ENCODE results near the gene AMMECR1. TPM values are rescaled to one million over a fixed set of nuclear protein-coding genes. Genes with fewer than 3 reads are reported as not detected.

AMMECR1 gene
- total RNA-seq, 4 donors from 2014 or later: 1.7 to 2.5 (median 1.9) TPM

DNA sequence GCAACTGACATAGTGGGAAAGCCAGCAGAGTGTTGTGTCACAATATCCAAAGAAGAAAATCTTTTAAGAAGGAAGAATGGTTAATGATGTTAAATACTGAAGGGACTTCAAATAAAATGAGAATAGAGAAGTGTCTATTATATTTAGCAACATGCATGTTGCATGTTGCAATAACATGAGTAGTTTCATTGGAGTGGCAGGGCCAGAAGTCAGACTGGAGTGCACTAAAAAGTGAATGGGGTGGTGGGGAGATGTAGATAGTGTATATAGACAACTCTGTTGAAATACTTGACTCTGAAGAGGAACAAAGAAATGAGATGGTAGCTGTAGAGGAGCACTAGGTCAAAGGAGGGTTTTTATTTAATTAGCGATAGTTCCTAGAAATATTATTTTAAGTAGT, 9.5 kb upstream of the AMMECR1 start:
- Histone ChIP-seq H3K27ac (replicated peaks in 1 of 4) (no peak overlapping the region), H3K4me3 (no peak overlapping the region), H3K4me1 (no peaks in the 10 kb centered on the region), H3K27me3 (no peaks in the 10 kb centered on the region), H3K9me3 (peaks cover 0 to 15% (median 0%) of the 10 kb centered on the region in 4 donors), H3K36me3 (no peaks in the 10 kb centered on the region)
- intact Hi-C loops (cut with DNase I): no loop called here
- no peak for TF ChIP-seq POLR2A (IDR thresholded peaks at IDR 0.05; ENCODE audit: low read depth)
- no peak for TF ChIP-seq POLR2AphosphoS5 (IDR thresholded peaks at IDR 0.05)
- TF ChIP-seq, protein P1, sequence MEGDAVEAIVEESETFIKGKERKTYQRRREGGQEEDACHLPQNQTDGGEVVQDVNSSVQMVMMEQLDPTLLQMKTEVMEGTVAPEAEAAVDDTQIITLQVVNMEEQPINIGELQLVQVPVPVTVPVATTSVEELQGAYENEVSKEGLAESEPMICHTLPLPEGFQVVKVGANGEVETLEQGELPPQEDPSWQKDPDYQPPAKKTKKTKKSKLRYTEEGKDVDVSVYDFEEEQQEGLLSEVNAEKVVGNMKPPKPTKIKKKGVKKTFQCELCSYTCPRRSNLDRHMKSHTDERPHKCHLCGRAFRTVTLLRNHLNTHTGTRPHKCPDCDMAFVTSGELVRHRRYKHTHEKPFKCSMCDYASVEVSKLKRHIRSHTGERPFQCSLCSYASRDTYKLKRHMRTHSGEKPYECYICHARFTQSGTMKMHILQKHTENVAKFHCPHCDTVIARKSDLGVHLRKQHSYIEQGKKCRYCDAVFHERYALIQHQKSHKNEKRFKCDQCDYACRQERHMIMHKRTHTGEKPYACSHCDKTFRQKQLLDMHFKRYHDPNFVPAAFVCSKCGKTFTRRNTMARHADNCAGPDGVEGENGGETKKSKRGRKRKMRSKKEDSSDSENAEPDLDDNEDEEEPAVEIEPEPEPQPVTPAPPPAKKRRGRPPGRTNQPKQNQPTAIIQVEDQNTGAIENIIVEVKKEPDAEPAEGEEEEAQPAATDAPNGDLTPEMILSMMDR (IDR thresholded peaks at IDR 0.05): no peak
- no peak for TF ChIP-seq EP300 (IDR thresholded peaks at IDR 0.05)
- 74% methylated on average over 1 of the region's 1 CpG for WGBS
- DNase-seq (ENCODE audit: extremely low spot score): no peak

DNA sequence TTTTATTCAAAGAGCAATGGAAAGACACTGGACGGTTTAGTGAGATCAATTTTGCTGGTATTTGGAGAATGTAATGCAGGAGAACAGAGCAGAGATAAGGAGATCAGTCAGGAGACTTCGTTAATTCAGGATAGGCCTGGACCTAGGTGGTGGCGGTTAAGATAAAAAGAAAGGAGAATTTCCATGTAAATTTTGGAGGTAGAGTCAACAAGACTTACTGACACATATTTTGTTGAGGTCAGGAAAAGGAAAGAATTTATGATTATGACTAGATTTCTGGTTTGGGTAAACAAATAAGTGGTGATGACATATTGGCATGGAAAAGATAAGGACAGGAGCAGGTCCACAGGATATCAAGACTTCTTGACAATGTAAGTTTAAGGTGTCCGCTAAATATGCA, 8.8 kb upstream of the AMMECR1 start:
- no peaks in the 10 kb centered on the region for H3K4me1 ChIP-seq
- intact Hi-C loops (cut with DNase I): no loop called here
- no peak for TF ChIP-seq POLR2A (IDR thresholded peaks at IDR 0.05; ENCODE audit: low read depth)
- TF ChIP-seq EP300 (IDR thresholded peaks at IDR 0.05): no peak
- no peak for TF ChIP-seq POLR2AphosphoS5 (IDR thresholded peaks at IDR 0.05)
- TF ChIP-seq, protein P1 (IDR thresholded peaks at IDR 0.05): no peak
- WGBS: 76% methylated on average over 4 of the region's 4 CpGs
- H3K9me3 ChIP-seq: peaks cover 0 to 15% (median 0%) of the 10 kb centered on the region in 4 donors
- H3K27me3 ChIP-seq: no peaks in the 10 kb centered on the region
- no peak overlapping the region for H3K27ac ChIP-seq (replicated peaks in 1 of 4)
- H3K36me3 ChIP-seq: no peaks in the 10 kb centered on the region
- no peak for DNase-seq (ENCODE audit: extremely low spot score)
- no peak overlapping the region for H3K4me3 ChIP-seq

DNA sequence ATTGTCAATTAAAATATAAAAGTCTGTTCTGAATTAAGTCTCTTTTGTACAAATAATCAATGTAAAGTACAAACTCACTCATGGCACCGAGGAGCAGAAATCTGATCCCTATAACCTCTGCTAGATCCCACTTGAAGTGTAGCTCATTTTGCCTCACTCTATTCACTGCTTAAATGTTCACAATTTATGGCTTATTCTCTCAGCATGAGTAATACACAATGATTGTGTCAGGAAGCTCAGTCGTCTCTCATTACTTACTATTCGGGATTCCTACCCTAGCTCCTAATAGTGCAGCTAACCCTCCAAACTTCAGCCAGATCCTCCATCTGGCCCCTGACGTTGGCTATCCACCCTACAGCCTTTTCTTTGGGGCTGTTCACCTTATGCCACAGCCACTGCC, 4.7 kb upstream of the AMMECR1 start:
- intact Hi-C loops (cut with DNase I): no loop called here
- no peak overlapping the region for H3K4me3 ChIP-seq
- H3K36me3 ChIP-seq: no peaks in the 10 kb centered on the region
- peaks cover 0 to 15% (median 0%) of the 10 kb centered on the region in 4 donors for H3K9me3 ChIP-seq
- TF ChIP-seq POLR2A (IDR thresholded peaks at IDR 0.05; ENCODE audit: low read depth): no peak
- TF ChIP-seq EP300 (IDR thresholded peaks at IDR 0.05): no peak
- TF ChIP-seq, protein P1 (IDR thresholded peaks at IDR 0.05): no peak
- no peak for TF ChIP-seq POLR2AphosphoS5 (IDR thresholded peaks at IDR 0.05)
- no peaks in the 10 kb centered on the region for H3K4me1 ChIP-seq
- DNase-seq (ENCODE audit: extremely low spot score): no peak
- 57% methylated on average over 4 of the region's 4 CpGs for WGBS
- H3K27me3 ChIP-seq: no peaks in the 10 kb centered on the region
- no peak overlapping the region for H3K27ac ChIP-seq (replicated peaks in 1 of 4)

DNA sequence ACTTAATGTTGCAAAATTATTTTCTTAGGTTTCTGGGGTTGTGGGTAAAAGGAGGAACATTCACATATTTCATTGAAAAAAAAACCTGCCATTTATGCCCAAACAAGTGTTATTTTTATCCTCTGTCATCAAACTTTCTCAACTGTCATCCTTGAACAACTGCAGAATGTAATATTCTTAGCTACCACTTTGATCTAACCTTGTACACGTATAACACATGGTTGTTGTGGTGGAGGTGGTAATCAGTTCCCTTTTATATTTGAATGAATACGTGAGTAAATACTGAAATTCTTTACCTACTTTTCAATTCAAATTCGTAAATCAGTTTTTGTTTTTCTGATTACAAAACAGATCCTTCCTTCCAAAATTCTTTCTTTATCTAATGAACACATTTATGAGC, 3.8 kb upstream of the AMMECR1 start:
- peaks cover 0 to under 1% (median under 1%) of the 10 kb centered on the region in 4 donors for H3K4me1 ChIP-seq
- TF ChIP-seq POLR2A (IDR thresholded peaks at IDR 0.05; ENCODE audit: low read depth) (no peak), EP300 (IDR thresholded peaks at IDR 0.05) (no peak), POLR2AphosphoS5 (IDR thresholded peaks at IDR 0.05) (no peak)
- TF ChIP-seq, protein P1 (IDR thresholded peaks at IDR 0.05): no peak
- H3K36me3 ChIP-seq: no peaks in the 10 kb centered on the region
- 58% methylated on average over 3 of the region's 3 CpGs for WGBS
- intact Hi-C loops (cut with DNase I): no loop called here
- H3K27ac ChIP-seq (replicated peaks in 1 of 4): no peak overlapping the region
- peaks cover 0 to 11% (median 0%) of the 10 kb centered on the region in 4 donors for H3K9me3 ChIP-seq
- no peak for DNase-seq (ENCODE audit: extremely low spot score)
- no peak overlapping the region for H3K4me3 ChIP-seq
- H3K27me3 ChIP-seq: no peaks in the 10 kb centered on the region

DNA sequence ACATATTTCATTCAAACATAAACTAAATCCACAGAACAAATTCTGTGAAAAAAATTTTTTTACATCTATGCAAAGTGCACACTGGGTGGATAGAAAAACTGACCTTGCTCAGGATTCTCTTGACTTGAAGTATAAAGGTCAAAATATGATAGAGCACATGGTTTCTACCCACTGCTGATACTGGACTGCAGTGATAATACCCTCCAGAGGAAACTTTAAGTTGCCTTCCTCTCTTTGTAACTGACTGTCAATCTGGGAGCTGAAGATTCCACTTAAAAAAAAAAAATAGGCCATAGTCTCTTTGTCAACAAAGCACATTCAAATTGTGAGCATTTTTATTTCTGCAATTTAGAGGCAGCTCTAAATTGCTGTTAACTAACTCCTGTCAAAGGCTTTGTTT, 3.2 kb upstream of the AMMECR1 start:
- Histone ChIP-seq H3K4me3 (no peak overlapping the region), H3K27me3 (no peaks in the 10 kb centered on the region), H3K9me3 (peaks cover 0 to 6% (median 0%) of the 10 kb centered on the region in 4 donors), H3K4me1 (peaks cover 0 to 6% (median 4%) of the 10 kb centered on the region in 4 donors), H3K36me3 (no peaks in the 10 kb centered on the region), H3K27ac (replicated peaks in 1 of 4) (no peak overlapping the region)
- intact Hi-C loops (cut with DNase I): no loop called here
- TF ChIP-seq POLR2AphosphoS5 (IDR thresholded peaks at IDR 0.05): no peak
- TF ChIP-seq, protein P1 (IDR thresholded peaks at IDR 0.05): no peak
- no peak for TF ChIP-seq EP300 (IDR thresholded peaks at IDR 0.05)
- TF ChIP-seq POLR2A (IDR thresholded peaks at IDR 0.05; ENCODE audit: low read depth): no peak
- DNase-seq (ENCODE audit: extremely low spot score): no peak
